Epithelial cell of proximal tubule (primary cell): Measurements from ENCODE around the gene ITM2C. TPM values are rescaled to one million over a fixed set of nuclear protein-coding genes. Genes with fewer than 3 reads are reported as not detected.

ENCODE experiments used
- DNase-seq: peaks from one replicate; pipeline ENCODE4 v3.0.0-alpha.2; 2011; ENCODE audit warnings: low read depth
- H3K4me3 ChIP-seq: 2 replicates; pipeline ENCODE4 v1.5.1; 2011; ENCODE audit warnings: low read depth, mild to moderate bottlenecking, low read length
- CTCF ChIP-seq: conservative IDR thresholded peaks from 2 replicates; pipeline ENCODE4 v1.5.1; 2012; ENCODE audit warnings: low read depth, mild to moderate bottlenecking, low read length
- total RNA-seq: library from RNA; depleted of rRNA; stranded (reverse); fragments of >200 nt; gene quantifications from 2 replicates; pipeline ENCODE4 v1.2.3, GENCODE V29; 2015

The ITM2C gene
- total RNA-seq, 1 donor from 2014 or later, result 169 TPM

- H3K4me3 ChIP-seq, result no peak overlapping the region
- no peak for TF ChIP-seq CTCF
- DNase-seq, result no peak
Measured at GRCh38 chr2:230868947-230869913, 4.5 kb downstream of the ITM2C start.

- H3K4me3 ChIP-seq, result no peak overlapping the region
- TF ChIP-seq CTCF, result no peak
- no peak for DNase-seq
Measured at GRCh38 chr2:230869914-230870543, 5.3 kb downstream of the ITM2C start.

- no peak overlapping the region for H3K4me3 ChIP-seq
- no peak for TF ChIP-seq CTCF
- no peak for DNase-seq
Measured at GRCh38 chr2:230870544-230871360, 6.0 kb downstream of the ITM2C start.

- TF ChIP-seq CTCF, result no peak
- no peak for DNase-seq
- no peak overlapping the region for H3K4me3 ChIP-seq
Measured at GRCh38 chr2:230871361-230872150, 6.8 kb downstream of the ITM2C start.

- no peak for TF ChIP-seq CTCF
- no peak for DNase-seq
- no peak overlapping the region for H3K4me3 ChIP-seq
Measured at GRCh38 chr2:230872151-230872967, 7.6 kb downstream of the ITM2C start.
